Thoracic aorta (tissue), 2 donors: ENCODE measurements around the gene MUC4. TPM values are rescaled to one million over a fixed set of nuclear protein-coding genes. Genes with fewer than 3 reads are reported as not detected.

Experiments used
- ATAC-seq: fragments of 150-250 bp; one replicate; pipeline ENCODE4 v1.8.0; 2017; ENCODE audit warnings: low read depth; ENCODE audit not compliant: insufficient number of reproducible peaks, low FRiP score
- DNase-seq: peaks from one replicate; pipeline ENCODE4 v3.0.0-alpha.2; 2020; ENCODE audit warnings: low spot score
- H3K27ac ChIP-seq, 2 donors: fragments of 200-600 bp; sonication (generic); 1 replicate in 1 of 2; 2 replicates in 1 of 2; pipeline ENCODE4 v1.5.1; 2016; ENCODE audit warnings: mild to moderate bottlenecking in 2 of 2, moderate library complexity in 2 of 2
- H3K27me3 ChIP-seq: fragments of 200-600 bp; sonication (generic); replicated peaks from 2 replicates; pipeline ENCODE4 v1.6.0; 2016; ENCODE audit warnings: mild to moderate bottlenecking; ENCODE audit not compliant: insufficient read depth
- H3K36me3 ChIP-seq: fragments of 200-600 bp; sonication (generic); one replicate; pipeline ENCODE4 v1.5.1; 2016
- H3K4me1 ChIP-seq, 2 donors: fragments of 200-600 bp; sonication (generic); 1 replicate in 1 of 2; 2 replicates in 1 of 2; pipeline versions ENCODE4 v1.5.1 to v1.6.0; 2016; ENCODE audit warnings: low read depth in 2 of 2, mild to moderate bottlenecking in 1 of 2; ENCODE audit not compliant: control insufficient read depth in 1 of 2
- H3K4me3 ChIP-seq: fragments of 200-600 bp; sonication (generic); 2 replicates; pipeline ENCODE4 v1.5.1; 2016; ENCODE audit warnings: mild to moderate bottlenecking
- H3K9me3 ChIP-seq: fragments of 200-600 bp; sonication (generic); 2 replicates; pipeline ENCODE4 v1.5.1; 2016
- total RNA-seq, 2 donors: library from RNA; depleted of rRNA; stranded (reverse); fragments of >200 nt; gene quantifications; one replicate each; pipeline versions ENCODE4 v1.1.0 to v1.2.3, GENCODE V29; 2016
- TF ChIP-seq, protein P1 (sequence below): fragments of 200-600 bp; sonication (generic); IDR thresholded peaks from one replicate; pipeline ENCODE4 v1.5.1; 2019; ENCODE audit warnings: antibody characterized with exemption

MUC4 gene
- total RNA-seq, 2 donors from 2014 or later: not detected

DNA sequence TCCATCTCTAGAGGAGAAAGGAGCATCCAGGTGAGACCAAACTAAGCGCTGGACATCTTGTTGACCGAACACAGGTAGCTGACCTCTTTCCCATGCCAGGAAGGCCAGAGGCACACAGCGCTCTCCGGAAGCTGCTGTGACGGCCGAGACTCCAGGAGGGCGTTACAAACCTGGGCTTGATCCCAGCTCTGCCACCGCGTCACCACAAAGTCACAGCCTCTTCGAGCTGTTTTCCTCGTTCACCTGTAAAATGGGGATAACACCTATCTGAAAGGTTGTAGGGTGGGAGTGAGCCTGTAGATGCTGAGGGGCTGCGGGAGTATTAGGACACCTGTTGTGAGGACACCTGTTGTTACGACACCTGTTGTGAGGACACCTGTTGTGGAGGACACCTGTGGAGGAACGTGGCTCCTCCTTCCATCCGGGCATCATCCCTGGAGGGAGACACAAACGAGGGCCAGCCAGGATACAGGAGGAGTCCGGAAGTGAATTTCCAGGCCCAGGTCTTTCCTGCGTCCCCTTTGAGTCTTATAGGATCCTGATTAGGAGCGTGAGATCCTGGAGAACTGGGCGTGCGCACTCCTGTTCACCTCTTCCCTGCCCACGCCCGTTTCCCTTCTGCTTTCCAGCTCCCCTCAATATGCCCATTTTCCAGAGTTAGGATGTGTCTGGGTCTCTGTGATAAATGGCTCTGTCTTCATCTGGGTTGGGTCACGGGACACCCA, 2.3 kb upstream of the MUC4 start:
- H3K4me3 ChIP-seq: no peak overlapping the region
- no peak overlapping the region for H3K27ac ChIP-seq
- no peaks in the 10 kb centered on the region for H3K27me3 ChIP-seq
- no peak for DNase-seq
- TF ChIP-seq, protein P1, sequence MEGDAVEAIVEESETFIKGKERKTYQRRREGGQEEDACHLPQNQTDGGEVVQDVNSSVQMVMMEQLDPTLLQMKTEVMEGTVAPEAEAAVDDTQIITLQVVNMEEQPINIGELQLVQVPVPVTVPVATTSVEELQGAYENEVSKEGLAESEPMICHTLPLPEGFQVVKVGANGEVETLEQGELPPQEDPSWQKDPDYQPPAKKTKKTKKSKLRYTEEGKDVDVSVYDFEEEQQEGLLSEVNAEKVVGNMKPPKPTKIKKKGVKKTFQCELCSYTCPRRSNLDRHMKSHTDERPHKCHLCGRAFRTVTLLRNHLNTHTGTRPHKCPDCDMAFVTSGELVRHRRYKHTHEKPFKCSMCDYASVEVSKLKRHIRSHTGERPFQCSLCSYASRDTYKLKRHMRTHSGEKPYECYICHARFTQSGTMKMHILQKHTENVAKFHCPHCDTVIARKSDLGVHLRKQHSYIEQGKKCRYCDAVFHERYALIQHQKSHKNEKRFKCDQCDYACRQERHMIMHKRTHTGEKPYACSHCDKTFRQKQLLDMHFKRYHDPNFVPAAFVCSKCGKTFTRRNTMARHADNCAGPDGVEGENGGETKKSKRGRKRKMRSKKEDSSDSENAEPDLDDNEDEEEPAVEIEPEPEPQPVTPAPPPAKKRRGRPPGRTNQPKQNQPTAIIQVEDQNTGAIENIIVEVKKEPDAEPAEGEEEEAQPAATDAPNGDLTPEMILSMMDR: no peak
- no peak for ATAC-seq
- H3K4me1 ChIP-seq: no peaks in the 10 kb centered on the region
- H3K36me3 ChIP-seq: no peaks in the 10 kb centered on the region
- H3K9me3 ChIP-seq: no peaks in the 10 kb centered on the region

DNA sequence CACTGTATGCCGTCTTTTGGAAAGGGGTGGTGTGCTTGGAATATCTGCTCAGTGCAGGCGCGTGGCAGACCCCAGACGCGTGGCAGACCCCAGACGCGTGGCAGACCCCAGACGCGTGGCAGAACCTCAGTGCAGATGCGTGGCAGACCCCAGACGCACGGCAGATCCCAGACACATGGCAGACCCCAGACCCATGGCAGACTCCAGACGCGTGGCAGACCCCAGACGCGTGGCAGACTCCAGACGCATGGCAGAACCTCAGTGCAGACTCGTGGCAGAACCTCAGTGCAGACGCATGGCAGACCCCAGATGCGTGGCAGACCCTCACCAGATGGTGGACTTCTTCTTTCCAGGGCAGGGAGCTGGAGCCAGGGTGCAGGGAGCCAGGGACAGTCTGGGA, 637 bp upstream of the MUC4 start:
- DNase-seq (no peak), ATAC-seq (no peak)
- Histone ChIP-seq H3K27me3 (no peaks in the 10 kb centered on the region), H3K9me3 (no peaks in the 10 kb centered on the region), H3K36me3 (no peaks in the 10 kb centered on the region), H3K27ac (no peak overlapping the region), H3K4me3 (no peak overlapping the region), H3K4me1 (no peaks in the 10 kb centered on the region)
- TF ChIP-seq, protein P1: no peak

DNA sequence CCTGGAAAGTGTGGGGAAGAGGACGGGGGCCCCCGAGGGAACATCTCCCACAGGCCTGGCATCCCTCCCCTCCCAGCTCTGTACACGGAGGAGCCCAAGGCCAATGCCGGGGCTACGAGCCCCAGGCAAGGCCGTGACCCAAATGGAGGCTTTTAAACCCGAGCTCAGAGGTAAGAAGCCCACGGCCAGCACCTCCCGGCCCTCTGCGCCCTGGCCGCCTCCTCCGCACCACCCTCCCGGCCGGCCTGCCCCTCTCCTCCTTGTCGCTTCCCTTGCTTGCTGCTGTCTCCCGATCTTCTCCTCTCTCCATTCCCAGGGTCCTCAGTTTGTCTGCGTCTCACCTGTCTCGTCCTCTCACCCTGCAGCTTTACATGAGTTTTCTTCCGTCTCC, 1.3 kb downstream of the MUC4 start:
- Histone ChIP-seq H3K4me3 (no peak overlapping the region), H3K4me1 (no peaks in the 10 kb centered on the region), H3K27me3 (no peaks in the 10 kb centered on the region), H3K27ac (no peak overlapping the region), H3K36me3 (no peaks in the 10 kb centered on the region), H3K9me3 (no peaks in the 10 kb centered on the region)
- no peak for ATAC-seq
- TF ChIP-seq, protein P1: no peak
- no peak for DNase-seq

DNA sequence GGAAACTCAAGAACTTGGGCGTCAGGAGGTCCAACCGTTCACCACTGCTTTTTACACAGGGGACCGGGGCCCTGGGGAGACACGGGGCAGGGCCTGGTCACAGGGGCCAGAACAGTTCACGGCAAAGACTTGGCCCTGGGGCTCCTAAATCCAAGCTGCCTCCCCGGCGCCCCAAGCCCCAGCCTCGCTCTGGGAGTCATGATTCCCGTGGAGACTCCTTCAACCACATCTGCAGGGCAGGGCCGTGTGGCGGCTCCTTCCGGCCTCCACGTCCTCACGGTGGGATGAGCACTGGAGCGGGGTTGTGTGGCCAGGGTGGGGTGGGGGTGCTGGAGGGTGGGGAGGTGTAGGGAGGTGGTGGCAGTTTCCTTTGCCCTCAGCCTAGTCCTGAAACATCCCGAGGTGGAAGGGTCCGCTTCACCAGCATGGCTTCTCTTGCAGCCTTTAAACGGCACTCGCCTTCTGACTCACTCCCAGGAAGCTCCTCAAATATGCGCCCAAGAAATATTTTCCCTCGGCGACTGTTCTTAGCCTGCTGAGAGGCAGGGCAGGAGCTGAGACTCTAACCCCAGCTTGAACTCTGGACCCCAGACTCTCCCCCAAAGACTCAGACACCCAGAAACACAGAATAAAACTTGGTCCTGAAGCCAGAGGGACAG, 1.8 kb downstream of the MUC4 start:
- Histone ChIP-seq H3K36me3 (no peaks in the 10 kb centered on the region), H3K9me3 (no peaks in the 10 kb centered on the region), H3K27me3 (no peaks in the 10 kb centered on the region), H3K4me1 (no peaks in the 10 kb centered on the region), H3K4me3 (no peak overlapping the region), H3K27ac (no peak overlapping the region)
- ATAC-seq (no peak), DNase-seq (no peak)
- TF ChIP-seq, protein P1: no peak

DNA sequence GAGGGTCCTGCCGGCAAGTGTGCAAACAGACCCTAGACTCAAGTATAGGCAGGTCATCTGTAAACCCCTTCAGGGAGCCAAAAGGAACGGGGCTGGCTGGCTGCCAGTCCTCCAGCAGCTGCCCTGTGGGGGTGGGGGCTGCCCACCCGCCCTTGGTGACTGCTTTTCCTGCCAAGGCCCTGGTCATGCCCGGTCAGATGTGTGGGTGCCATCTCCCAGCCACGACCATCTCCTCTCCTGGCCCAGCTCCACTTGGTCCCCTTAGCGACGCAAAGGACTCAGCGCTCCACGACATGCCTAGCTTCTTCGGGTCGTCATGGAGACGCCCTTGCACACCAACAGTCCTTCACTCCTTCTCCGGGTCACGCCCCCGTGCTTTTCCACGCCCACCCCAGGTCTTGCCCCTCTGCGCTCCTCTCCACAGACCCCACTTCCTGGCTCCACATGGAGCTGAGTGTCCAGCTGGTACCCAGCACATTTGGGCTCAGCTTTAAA, 2.4 kb downstream of the MUC4 start:
- no peaks in the 10 kb centered on the region for H3K4me1 ChIP-seq
- DNase-seq (no peak), ATAC-seq (no peak)
- no peak overlapping the region for H3K4me3 ChIP-seq
- no peaks in the 10 kb centered on the region for H3K27me3 ChIP-seq
- no peaks in the 10 kb centered on the region for H3K36me3 ChIP-seq
- no peak overlapping the region for H3K27ac ChIP-seq
- TF ChIP-seq, protein P1: no peak
- no peaks in the 10 kb centered on the region for H3K9me3 ChIP-seq
